K562 (cell line): ENCODE measurements around the gene AMFR. TPM values are rescaled to one million over a fixed set of nuclear protein-coding genes. Genes with fewer than 3 reads are reported as not detected.
A peak's percentile ranks its signal among the peaks of the same experiment; 100 is the strongest.

Experiments used
- ATAC-seq: fragments of 200-7000 bp; cut with Tn5 transposase; 3 replicates; pipeline ENCODE4 v1.9.1; 2020; ENCODE audit warnings: moderate library complexity
- BruUV-seq: library from RNA; stranded (reverse); fragments of 400-500 nt; replicated peaks from 2 replicates; lab custom pipeline; 2021; lab: Mats Ljungman, UMichigan
- CTCF ChIA-PET: fragments of 300-600 bp; formaldehyde crosslinking; extraction: SDS; loops from one replicate; lab custom pipeline; 2021; ENCODE audit warnings: low intra/inter-chr PET ratio; lab: Yijun Ruan, JAX
- POLR2A ChIA-PET: fragments of 300-600, 350-650 bp; sonication (Branson Sonifier 250); formaldehyde crosslinking; extraction: SDS; loops from one replicate; lab custom pipeline; 2021; ENCODE audit warnings: antibody characterized with exemption, inconsistent platforms; lab: Yijun Ruan, JAX
- DNase-seq, 4 experiments: peaks; one replicate each; pipeline versions ENCODE4 v3.0.0 to v3.0.0-alpha.2; 2011 to 2018; ENCODE audit warnings: low spot score in 3 of 4, mixed read lengths in 3 of 4; ENCODE audit errors: extremely low read depth in 1 of 4
- FAIRE-seq: peaks from 2 replicates; lab custom pipeline; 2011; peaks lifted over from hg19 to GRCh38; lab: Jason Lieb, UNC
- H2AFZ ChIP-seq: 2 replicates; pipeline ENCODE4 v1.6.0; 2011; ENCODE audit warnings: low read depth, low read length, control low read depth, inconsistent platforms
- H3K27ac ChIP-seq: fragments of 200-600 bp; 3 replicates; pipeline ENCODE4 v1.8.0; 2011; ENCODE audit warnings: low read depth, mild to moderate bottlenecking, control low read depth, inconsistent platforms, low read length, moderate library complexity, mixed read lengths; ENCODE audit errors: extremely low read depth
- H3K27me3 ChIP-seq, 2 experiments: fragments of 300-600 bp in 1 of 2; 2 replicates in 1 of 2; 3 replicates in 1 of 2; pipeline versions ENCODE4 v1.6.0 to v1.8.0; 2011; ENCODE audit warnings: inconsistent platforms in 2 of 2, low read length in 2 of 2, mild to moderate bottlenecking in 1 of 2, mixed read lengths in 1 of 2, moderate library complexity in 1 of 2; ENCODE audit not compliant: control insufficient read depth in 2 of 2, insufficient read depth in 2 of 2
- H3K36me3 ChIP-seq: fragments of 300-600 bp; 3 replicates; pipeline ENCODE4 v1.8.0; 2011; ENCODE audit warnings: mild to moderate bottlenecking, low read length, inconsistent platforms; ENCODE audit not compliant: control insufficient read depth, insufficient read depth
- H3K4me1 ChIP-seq, 2 experiments: fragments of 200-600 bp in 1 of 2; replicated peaks in 1 of 2; 2 replicates in 1 of 2; 3 replicates in 1 of 2; pipeline versions ENCODE4 v1.5.1 to v1.8.0; 2011; ENCODE audit warnings: inconsistent platforms in 2 of 2, low read length in 2 of 2, mild to moderate bottlenecking in 1 of 2, mixed read lengths in 1 of 2, moderate library complexity in 1 of 2; ENCODE audit not compliant: control insufficient read depth in 2 of 2, insufficient read depth in 2 of 2
- H3K4me2 ChIP-seq: 2 replicates; pipeline ENCODE4 v1.6.1; 2011; ENCODE audit warnings: low read length, control low read depth, inconsistent platforms, mixed read lengths; ENCODE audit not compliant: insufficient read depth
- H3K4me3 ChIP-seq: fragments of 200-600 bp; sonication (generic), shearing (Covaris generic); 2 replicates; pipeline ENCODE4 v1.5.1; 2016; ENCODE audit warnings: control low read depth, inconsistent platforms
- H3K79me2 ChIP-seq: fragments of 200-600 bp; 3 replicates; pipeline ENCODE4 v1.8.0; 2011; ENCODE audit warnings: low read length, inconsistent platforms; ENCODE audit not compliant: control insufficient read depth, insufficient read depth
- H3K9ac ChIP-seq, 2 experiments: 2 replicates each; pipeline versions ENCODE4 v1.6.0 to v1.6.1; 2011; ENCODE audit warnings: low read depth in 2 of 2, low read length in 2 of 2, control low read depth in 1 of 2, inconsistent platforms in 1 of 2, mild to moderate bottlenecking in 1 of 2, mixed read lengths in 1 of 2; ENCODE audit not compliant: insufficient read depth in 1 of 2
- H3K9me1 ChIP-seq: one replicate; pipeline ENCODE4 v1.6.0; 2011; ENCODE audit warnings: inconsistent platforms, mild to moderate bottlenecking, low read length, moderate library complexity; ENCODE audit not compliant: control insufficient read depth, insufficient read depth
- H3K9me3 ChIP-seq: replicated peaks from 2 replicates; pipeline ENCODE4 v1.5.1; 2011; ENCODE audit warnings: low read depth, low read length, inconsistent platforms; ENCODE audit not compliant: control insufficient read depth, insufficient read depth
- H4K20me1 ChIP-seq: replicated peaks from 2 replicates; pipeline ENCODE4 v1.6.1; 2011; ENCODE audit warnings: low read length, inconsistent platforms, mixed read lengths; ENCODE audit not compliant: control insufficient read depth, insufficient read depth
- CEBPZ ChIP-seq: fragments of 150-350 bp; IDR thresholded peaks from 2 replicates; pipeline ENCODE4 v1.6.1; 2014; ENCODE audit warnings: low read depth, mild to moderate bottlenecking, low read length, borderline replicate concordance
- CHD1 ChIP-seq: fragments of 200-600 bp; sonication (generic); IDR thresholded peaks from one replicate; pipeline ENCODE4 v1.6.1; 2012; ENCODE audit warnings: mild to moderate bottlenecking, moderate library complexity, low read length, inconsistent platforms
- FOXJ3 ChIP-seq: sonication (generic); formaldehyde crosslinking; IDR thresholded peaks from 2 replicates; pipeline ENCODE4 v1.4.0; 2020; ENCODE audit warnings: mild to moderate bottlenecking, missing genetic modification reagents
- GATAD2B ChIP-seq: fragments of 450-650 bp; IDR thresholded peaks from 2 replicates; pipeline ENCODE4 v1.6.1; 2017; ENCODE audit warnings: mild to moderate bottlenecking, borderline replicate concordance
- HSF4 ChIP-seq: fragments of 250-450 bp; sonication (Bioruptor Pico); IDR thresholded peaks from 2 replicates; pipeline ENCODE4 v2.1.2; 2022; ENCODE audit warnings: mild to moderate bottlenecking, moderate library complexity, borderline replicate concordance
- KAT8 ChIP-seq: fragments of 450-650 bp; IDR thresholded peaks from 2 replicates; pipeline ENCODE4 v1.6.1; 2016; ENCODE audit warnings: low read depth, mild to moderate bottlenecking
- POLR3A ChIP-seq: IDR thresholded peaks from 2 replicates; pipeline ENCODE4 v1.6.1; 2011; ENCODE audit warnings: borderline replicate concordance, mild to moderate bottlenecking, moderate library complexity; ENCODE audit not compliant: insufficient read length, insufficient read depth; ENCODE audit errors: extremely low read depth
- RNF2 ChIP-seq: sonication (generic); IDR thresholded peaks from 2 replicates; pipeline ENCODE4 v1.6.1; 2016
- SMAD3 ChIP-seq: fragments of 450-650 bp; formaldehyde crosslinking; conservative IDR thresholded peaks from 2 replicates; pipeline ENCODE4 v1.4.0; 2020; ENCODE audit warnings: mild to moderate bottlenecking
- SNRNP70 ChIP-seq: fragments of 200-400 bp; formaldehyde crosslinking; optimal IDR thresholded peaks from 2 replicates; pipeline ENCODE3; 2017; ENCODE audit warnings: low read depth, low read length
- SRF ChIP-seq, 2 experiments: fragments of 250-450, 450-650 bp in 1 of 2; sonication (Bioruptor Pico) in 1 of 2; sonication (generic) in 1 of 2; formaldehyde crosslinking; IDR thresholded peaks; 2 replicates each; pipeline versions ENCODE4 v1.5.0 to v1.5.1; 2020 to 2022; ENCODE audit warnings: mild to moderate bottlenecking in 1 of 2, missing genetic modification reagents in 1 of 2
- VEZF1 ChIP-seq: fragments of 200-800 bp; sonication (Bioruptor generic); IDR thresholded peaks from 2 replicates; pipeline ENCODE4 v1.6.1; 2017; ENCODE audit warnings: missing genetic modification characterization, missing compliant biosample characterization
- ZNF140 ChIP-seq: fragments of 250-450 bp; sonication (Bioruptor Pico); IDR thresholded peaks from 2 replicates; pipeline ENCODE4 v1.8.0; 2021; ENCODE audit warnings: moderate library complexity, mild to moderate bottlenecking, inconsistent platforms
- ZNF77 ChIP-seq: fragments of 250-450 bp; sonication (Bioruptor Pico); IDR thresholded peaks from 2 replicates; pipeline ENCODE4 v1.5.0; 2020
- ZNF785 ChIP-seq: fragments of 250-450 bp; sonication (Bioruptor Pico); IDR thresholded peaks from 2 replicates; pipeline ENCODE4 v1.4.0; 2020; ENCODE audit warnings: mild to moderate bottlenecking
- WGBS: fragments of 100-300 bp; shearing (Covaris generic); methylation state at CpG from one replicate; pipeline ENCODE4 v1.1.6; 2016; ENCODE audit warnings: low coverage, mixed read lengths; ENCODE audit not compliant: insufficient coverage; ENCODE audit errors: missing lambda C conversion rate; 5-methylcytosine and 5-hydroxymethylcytosine counted together
- in situ Hi-C: fragments of 300-500 bp; cut with MboI; formaldehyde crosslinking; loops from 4 replicates; pipeline ENCODE4 v1.15.0; 2018; ENCODE audit warnings: inconsistent platforms, mixed read lengths
- intact Hi-C: fragments of 100-400 bp; cut with micrococcal nuclease; formaldehyde crosslinking; loops from 2 replicates; pipeline ENCODE4 v1.14.2; 2022
- polyA plus RNA-seq, 8 experiments: library from polyadenylated mRNA; depleted of rRNA in 4 of 8; stranded (reverse) in 5 of 8; unstranded in 3 of 8; fragments of >200 nt; fragmentation: Nextera tagmentation in 2 of 8; fragmentation: Illumina TruSeq in 1 of 8; extraction: Ambion mirVana in 2 of 8; extraction: Trizol in 1 of 8; gene quantifications; 2 replicates each; pipeline versions ENCODE4 v1.2.1 to v1.2.3, GENCODE V29; 2011 to 2014; ENCODE audit warnings: inconsistent platforms in 1 of 8, missing spikeins in 1 of 8
- total RNA-seq, 7 experiments: library from RNA; depleted of rRNA in 6 of 7; stranded (reverse); fragments of >200 nt in 6 of 7; fragmentation: Illumina TruSeq in 2 of 7; extraction: Trizol in 2 of 7; gene quantifications; 2 replicates each; pipeline versions ENCODE4 v1.2.1 to v1.2.3, GENCODE V29; 2011 to 2021; ENCODE audit warnings: low replicate concordance in 1 of 7

AMFR gene
- total and polyA plus RNA-seq, 9 of the 15 experiments (the other 6 are each of a cell fraction or from before 2014, with no cell fraction given), result 15.6 to 113 (median 58.4) TPM

- no peak overlapping the region for H3K4me2 ChIP-seq
- TF ChIP-seq GATAD2B (no peak), CHD1 (no peak), ZNF77 (CRISPR knock-in tag) (no peak), HSF4 (CRISPR knock-in tag) (no peak), SRF (CRISPR knock-in tag; IDR thresholded peaks at IDR 0.05) (no peak), KAT8 (no peak), POLR3A (no peak), FOXJ3 (CRISPR knock-in tag) (no peak), RNF2 (no peak), ZNF785 (CRISPR knock-in tag) (no peak), SMAD3 (CRISPR knock-in tag) (no peak), SNRNP70 (no peak), ZNF140 (CRISPR knock-in tag) (no peak), CEBPZ (no peak), VEZF1 (CRISPR knock-in tag) (no peak)
- no peak overlapping the region for H3K4me3 ChIP-seq
- ATAC-seq, result no peak
- no peaks in the 10 kb centered on the region for H3K9me3 ChIP-seq
- H4K20me1 ChIP-seq, result no peaks in the 10 kb centered on the region
- H3K36me3 ChIP-seq, result peaks cover 77% of the 10 kb centered on the region
- H3K9ac ChIP-seq, result no peak overlapping the region
- no peaks in the 10 kb centered on the region; a peak in 2 of 5 replicates for H3K4me1 ChIP-seq
- CTCF ChIA-PET, result no interaction called here
- no peak overlapping the region for H2AFZ ChIP-seq
- H3K27me3 ChIP-seq, result no peaks in the 10 kb centered on the region
- BruUV-seq, result no TSS peak
- 70% methylated on average over 7 of the region's 7 CpGs for WGBS
- no peak for DNase-seq
- no peaks in the 10 kb centered on the region for H3K9me1 ChIP-seq
- POLR2A ChIA-PET, result interaction anchor here (0.7 to 2.0 kb wide), 3 partner anchors 9 to 52 kb away, joined by 3 to 5 read pairs (median 3); no protein-coding TSS in a partner anchor
- FAIRE-seq, result peak; percentile 40
- no peak overlapping the region for H3K27ac ChIP-seq
- in situ Hi-C loops, result no loop called here
- intact Hi-C loops, result no loop called here
- H3K79me2 ChIP-seq, result peaks cover 18% of the 10 kb centered on the region
Observed at GRCh38 chr16:56408379-56409098, 16.8 kb downstream of the AMFR start.
